Mammary epithelial cell (primary cell): ENCODE measurements around the gene GSTT2B.

ENCODE experiments used
- EZH2 ChIP-seq: IDR thresholded peaks from 2 replicates; pipeline ENCODE4 v1.6.1; 2012; ENCODE audit warnings: low read length, inconsistent platforms, borderline replicate concordance
- TF ChIP-seq, protein P1 (sequence below), 2 donors: IDR thresholded peaks in 1 of 2; conservative IDR thresholded peaks in 1 of 2; 2 replicates each; pipeline ENCODE4 v1.5.1; 2011 to 2012; ENCODE audit warnings: inconsistent platforms in 2 of 2, low read length in 2 of 2, mild to moderate bottlenecking in 2 of 2, control low read depth in 1 of 2, low read depth in 1 of 2; ENCODE audit not compliant: insufficient read depth in 1 of 2; ENCODE audit errors: extremely low read depth in 1 of 2

GRCh38 chr22:23925020-23925606 is 35.9 kb downstream of the GSTT2B start:
- TF ChIP-seq, protein P1, sequence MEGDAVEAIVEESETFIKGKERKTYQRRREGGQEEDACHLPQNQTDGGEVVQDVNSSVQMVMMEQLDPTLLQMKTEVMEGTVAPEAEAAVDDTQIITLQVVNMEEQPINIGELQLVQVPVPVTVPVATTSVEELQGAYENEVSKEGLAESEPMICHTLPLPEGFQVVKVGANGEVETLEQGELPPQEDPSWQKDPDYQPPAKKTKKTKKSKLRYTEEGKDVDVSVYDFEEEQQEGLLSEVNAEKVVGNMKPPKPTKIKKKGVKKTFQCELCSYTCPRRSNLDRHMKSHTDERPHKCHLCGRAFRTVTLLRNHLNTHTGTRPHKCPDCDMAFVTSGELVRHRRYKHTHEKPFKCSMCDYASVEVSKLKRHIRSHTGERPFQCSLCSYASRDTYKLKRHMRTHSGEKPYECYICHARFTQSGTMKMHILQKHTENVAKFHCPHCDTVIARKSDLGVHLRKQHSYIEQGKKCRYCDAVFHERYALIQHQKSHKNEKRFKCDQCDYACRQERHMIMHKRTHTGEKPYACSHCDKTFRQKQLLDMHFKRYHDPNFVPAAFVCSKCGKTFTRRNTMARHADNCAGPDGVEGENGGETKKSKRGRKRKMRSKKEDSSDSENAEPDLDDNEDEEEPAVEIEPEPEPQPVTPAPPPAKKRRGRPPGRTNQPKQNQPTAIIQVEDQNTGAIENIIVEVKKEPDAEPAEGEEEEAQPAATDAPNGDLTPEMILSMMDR (conservative IDR thresholded peaks at IDR 0.05 in 1 of 2, IDR thresholded peaks at IDR 0.05 in 1 of 2; ENCODE audit: extremely low read depth in 1 of 2, insufficient read depth in 1 of 2, low read depth in 1 of 2, low read length in 2 of 2), result no peak
- TF ChIP-seq EZH2, result no peak
